Globus pallidus (tissue), 1 donor: ENCODE data around the gene CADPS2.

ENCODE experiments used
- DNase-seq: peaks from one replicate; pipeline ENCODE4 v3.0.0-alpha.2; 2015; ENCODE audit warnings: low spot score

The CADPS2 gene

DNA sequence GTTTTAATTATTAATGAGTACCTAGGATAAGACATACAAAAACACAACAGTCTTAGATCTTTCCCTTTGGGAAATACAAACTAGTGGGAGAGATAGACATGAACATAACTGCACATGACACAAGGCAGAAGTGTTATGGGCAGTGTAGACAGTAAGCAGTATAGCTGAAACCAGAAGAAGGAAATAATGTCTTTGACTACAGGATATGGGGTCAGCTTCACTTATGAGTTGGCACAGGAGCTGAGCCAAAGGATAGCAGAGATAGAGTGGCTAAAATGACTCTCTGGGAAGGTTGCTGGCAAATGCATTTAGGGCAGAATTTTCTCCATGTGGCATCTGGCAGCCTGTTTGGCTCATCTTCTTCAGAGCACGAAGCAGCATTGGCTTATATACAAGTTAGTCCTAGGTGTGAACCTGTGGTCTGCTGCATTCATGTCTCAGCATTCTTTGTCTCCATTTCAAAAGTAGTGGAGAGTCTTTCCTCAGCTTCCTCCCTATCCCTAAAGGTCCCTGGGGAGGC is 521.4 kb downstream of the CADPS2 start:
- no peak for DNase-seq

DNA sequence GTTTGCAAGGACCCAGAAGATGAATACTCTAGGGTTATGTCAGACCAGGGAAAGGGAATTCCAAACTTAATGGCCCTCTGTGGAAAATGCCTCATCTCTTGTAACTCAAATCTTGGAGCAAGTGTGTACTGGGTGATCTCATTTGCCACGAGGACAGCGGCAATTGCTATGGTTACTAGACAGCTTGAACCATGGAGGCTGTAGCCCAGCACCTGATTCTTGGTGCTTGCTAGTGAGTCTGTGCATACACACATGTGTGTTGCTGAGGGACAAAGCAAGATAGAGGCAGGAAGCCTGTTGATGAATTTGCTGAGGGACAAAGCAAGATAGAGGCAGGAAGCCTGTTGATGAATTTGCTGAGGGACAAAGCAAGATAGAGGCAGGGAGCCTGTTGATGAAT is 523.1 kb downstream of the CADPS2 start:
- no peak for DNase-seq

DNA sequence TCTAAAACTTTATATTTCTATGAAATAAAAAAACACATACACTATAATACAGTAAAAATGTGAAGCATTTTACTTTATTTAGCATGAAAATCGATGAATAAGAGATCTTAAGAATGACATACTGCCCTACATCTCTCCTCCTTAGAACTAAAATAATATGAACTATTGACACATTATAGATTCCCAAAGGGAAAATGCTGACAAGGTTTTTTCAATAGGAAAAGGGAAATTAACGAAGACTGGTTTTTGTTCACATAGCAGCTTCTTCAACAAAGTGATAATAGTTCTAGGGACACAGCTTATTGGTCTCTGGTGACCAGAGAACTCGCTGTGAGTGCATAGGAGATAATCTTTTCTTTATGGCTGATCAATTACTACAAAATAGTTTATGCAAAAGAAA is 523.8 kb downstream of the CADPS2 start:
- DNase-seq = no peak

DNA sequence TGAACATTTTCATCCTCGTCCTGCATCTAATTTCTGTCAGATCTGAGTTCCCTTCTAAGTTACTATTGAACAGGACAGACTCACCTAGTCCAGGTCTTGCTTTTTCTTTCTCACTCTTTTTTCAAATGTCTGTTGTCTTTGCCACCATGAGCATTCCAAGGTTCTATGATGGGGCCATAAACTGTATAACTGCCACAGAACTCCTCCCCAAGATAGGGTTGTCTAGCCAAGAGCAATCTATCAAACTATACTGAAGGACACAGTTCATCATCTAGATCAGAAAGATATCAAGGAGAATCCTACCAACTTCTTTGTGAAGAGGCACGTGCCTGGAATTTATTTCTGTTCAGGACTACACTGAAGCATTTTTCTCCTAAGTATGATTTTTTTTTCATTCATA is 531.6 kb downstream of the CADPS2 start:
- no peak for DNase-seq

DNA sequence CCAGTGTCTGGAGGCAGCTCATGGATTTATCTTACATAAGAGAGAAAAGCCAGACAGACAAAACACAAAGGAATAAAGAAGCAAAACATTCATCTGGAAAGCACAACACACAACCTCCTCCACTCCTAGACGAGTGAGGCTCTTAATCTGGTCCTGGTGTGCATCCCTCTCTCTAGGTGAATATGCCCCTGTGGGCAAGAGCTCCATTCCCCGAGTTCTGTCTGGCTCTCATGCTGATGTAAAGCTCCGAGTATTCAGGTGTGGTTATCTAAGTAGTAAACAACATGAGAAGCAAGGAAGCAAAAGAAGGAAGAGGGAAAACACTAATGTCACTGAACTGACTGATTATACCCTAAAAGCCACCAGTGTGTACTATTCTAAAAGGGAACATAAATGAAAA is 533.8 kb downstream of the CADPS2 start:
- no peak for DNase-seq

DNA sequence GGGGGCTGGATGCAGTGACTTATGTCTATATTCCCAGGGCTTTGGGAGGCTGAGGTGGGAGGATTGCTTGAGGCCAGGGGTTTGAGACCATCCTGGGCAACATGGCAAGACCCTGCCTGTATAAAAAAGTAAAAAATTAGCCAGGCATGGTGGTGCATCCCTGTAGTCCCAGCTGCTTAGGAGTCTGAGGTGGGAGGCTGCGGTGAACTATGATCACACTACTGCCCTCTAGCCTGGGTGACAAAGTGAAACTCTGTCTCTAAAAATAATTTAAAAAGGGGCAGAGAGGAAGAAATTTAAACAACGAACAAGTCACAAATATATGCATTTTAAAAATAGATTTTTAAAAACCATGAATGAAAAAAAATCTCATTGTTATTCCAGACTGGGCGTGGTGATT is 535.6 kb downstream of the CADPS2 start:
- no peak for DNase-seq

DNA sequence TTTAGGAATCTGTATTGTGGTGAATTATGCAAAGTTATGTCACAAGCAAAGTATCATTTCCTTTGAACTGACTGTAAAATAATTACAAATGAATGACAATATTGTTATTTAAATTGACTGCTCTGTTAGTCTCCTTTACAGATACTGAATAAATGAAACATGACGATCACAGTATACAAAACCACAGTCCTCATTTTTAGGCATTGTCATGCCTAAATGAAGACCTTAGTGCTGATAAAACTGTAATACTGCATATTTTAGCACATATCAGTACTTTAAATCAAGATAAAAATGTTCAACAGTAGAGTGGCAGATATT is 542.0 kb downstream of the CADPS2 start:
- no peak for DNase-seq

DNA sequence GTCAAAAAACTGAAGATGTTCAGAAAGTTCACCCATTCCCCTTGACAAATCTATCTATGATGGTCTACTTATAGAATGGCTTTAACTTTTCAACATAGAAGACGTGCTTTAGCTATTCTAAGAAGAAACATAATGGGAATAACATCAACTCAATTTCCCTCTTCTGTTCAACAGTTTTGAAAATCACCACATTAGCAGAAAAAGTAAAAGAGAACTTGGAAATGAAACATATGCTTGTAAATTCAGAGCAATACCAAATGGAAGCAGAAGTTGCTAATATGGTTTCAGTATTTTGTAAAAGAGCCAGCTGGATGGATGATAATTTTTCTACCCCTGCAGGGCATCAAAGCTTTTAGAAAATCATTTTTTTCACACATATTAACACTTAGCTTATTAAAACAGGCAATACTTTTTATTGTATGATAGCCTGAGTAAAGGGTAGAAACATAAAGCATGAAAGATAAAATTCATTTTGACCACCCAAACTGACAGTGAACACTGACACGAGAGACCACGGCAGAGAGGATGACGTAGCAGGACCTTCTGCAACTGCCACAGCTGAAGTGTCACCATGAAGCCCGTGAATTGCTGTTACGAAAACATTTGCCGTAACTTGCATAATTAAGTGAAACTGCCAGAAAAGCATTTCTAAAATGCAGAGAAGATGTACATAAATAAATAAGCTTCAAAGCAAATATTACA is 542.5 kb downstream of the CADPS2 start:
- DNase-seq = no peak

DNA sequence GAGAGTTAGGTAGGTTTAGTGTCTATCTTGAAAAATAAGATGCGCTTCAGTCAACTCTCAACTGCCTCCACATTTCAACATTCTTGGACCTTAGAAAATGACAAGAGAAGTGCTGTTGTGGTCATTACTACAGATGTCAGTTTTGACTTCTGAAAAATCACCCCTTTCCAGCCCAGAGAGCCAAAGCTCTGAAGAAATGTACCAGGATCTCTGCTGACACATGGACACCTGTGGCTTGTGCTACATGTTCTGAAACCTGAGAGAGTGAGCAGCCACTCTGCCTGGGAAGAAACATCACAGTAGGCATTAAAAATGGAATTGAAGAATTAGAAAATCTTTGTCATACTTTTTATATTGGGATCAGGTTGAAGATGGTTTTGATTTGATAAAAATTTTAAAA is 545.8 kb downstream of the CADPS2 start:
- no peak for DNase-seq

DNA sequence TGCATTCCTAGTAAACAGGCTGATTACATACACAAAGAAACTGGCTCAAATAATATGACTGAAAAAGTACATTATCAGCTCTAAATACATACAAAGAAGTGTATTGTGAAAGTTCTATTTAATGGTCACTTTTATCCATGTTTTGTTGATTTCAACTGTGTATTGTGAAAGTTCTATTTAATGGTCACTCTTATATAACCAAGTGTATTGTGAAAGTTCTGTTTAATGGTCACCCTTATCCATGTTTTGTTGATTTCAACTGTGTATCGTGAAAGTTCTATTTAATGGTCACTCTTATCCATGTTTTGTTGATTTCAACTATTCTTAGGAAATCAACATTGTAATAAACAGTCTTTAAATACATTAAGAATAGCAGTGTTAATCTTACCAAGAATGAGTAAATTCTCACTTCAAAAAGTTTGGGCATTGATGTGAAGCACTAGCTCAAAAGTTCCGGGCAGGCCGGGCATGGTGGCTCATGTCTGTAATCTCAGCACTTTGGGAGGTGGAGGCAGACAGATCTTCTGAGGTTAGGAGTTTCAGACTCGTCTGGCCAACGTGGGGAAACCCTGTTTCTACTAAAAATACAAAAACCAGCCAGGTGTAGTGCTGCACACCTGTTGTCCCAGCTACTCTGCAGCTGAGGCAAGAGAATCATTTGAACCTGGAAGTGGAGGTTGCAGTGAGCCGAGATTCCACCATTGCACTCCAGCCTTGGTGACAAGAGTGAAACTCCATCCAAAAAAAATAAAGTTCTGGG is 546.9 kb downstream of the CADPS2 start:
- DNase-seq = no peak

DNA sequence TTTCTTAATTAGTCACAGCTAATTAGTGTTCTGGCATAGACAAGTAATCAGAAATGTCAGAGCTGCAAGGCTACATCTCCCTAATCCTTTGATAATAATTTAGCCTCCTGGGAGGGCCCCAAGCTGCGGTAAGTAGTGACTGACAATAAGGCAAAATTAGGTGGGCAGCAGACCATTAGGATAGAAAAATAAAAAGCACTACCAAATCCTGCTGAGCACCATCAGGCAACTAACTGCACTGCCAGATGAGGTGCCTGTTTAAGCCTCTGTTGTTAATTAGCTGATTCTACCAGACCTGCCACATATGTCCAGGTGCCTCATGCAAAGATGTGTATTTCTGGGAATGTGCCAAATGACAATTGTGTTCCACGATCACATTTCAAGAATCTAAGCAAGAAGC is 549.2 kb downstream of the CADPS2 start:
- DNase-seq = no peak

DNA sequence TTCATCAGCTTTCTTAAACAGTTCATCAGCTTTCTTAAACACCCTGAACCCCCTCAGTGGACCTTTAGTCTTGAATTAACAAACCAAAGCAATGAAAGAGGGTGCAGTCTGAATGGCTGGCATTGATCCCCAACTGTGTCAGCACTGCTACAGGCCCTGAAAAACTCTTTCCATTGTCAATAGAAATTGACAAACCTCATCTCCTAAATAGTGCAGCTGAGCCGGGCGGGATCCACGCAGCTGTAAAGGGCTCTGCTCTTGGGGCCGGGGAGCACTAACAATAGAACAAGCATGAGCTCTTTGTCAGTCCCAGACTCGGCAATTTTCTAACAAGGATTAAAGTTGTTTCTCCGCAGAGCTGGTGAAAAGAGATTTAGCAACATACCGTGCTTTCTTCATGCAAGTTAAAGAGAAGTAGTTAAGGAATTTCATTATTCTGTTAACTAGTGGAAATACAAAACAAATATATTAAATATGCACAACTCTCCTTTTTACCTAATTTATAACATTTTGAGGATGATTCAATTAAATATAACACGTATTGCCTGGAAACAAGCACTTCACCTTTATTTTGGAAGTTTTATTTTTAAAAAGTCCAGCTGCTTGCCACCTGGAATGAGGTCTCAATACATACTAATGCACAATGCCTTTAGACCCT is 557.0 kb downstream of the CADPS2 start:
- DNase-seq = no peak

DNA sequence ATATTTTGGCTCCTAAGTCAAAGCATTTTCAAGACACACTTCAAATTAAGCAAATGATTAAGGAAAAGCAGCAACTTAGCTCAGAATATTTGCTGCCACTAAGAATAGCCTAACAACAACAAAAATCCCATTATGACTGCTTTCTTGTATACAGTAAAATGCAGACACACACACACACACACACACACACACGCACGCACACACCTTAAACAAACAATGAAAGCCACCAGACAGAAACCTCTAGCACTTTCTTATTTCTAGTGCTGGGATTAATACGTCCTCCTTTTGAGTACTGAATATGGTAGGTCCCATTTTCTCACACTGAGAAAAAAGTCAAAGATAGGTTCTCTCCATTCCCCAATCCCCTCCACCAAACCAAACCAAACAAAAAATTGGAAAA is 558.3 kb downstream of the CADPS2 start:
- no peak for DNase-seq

DNA sequence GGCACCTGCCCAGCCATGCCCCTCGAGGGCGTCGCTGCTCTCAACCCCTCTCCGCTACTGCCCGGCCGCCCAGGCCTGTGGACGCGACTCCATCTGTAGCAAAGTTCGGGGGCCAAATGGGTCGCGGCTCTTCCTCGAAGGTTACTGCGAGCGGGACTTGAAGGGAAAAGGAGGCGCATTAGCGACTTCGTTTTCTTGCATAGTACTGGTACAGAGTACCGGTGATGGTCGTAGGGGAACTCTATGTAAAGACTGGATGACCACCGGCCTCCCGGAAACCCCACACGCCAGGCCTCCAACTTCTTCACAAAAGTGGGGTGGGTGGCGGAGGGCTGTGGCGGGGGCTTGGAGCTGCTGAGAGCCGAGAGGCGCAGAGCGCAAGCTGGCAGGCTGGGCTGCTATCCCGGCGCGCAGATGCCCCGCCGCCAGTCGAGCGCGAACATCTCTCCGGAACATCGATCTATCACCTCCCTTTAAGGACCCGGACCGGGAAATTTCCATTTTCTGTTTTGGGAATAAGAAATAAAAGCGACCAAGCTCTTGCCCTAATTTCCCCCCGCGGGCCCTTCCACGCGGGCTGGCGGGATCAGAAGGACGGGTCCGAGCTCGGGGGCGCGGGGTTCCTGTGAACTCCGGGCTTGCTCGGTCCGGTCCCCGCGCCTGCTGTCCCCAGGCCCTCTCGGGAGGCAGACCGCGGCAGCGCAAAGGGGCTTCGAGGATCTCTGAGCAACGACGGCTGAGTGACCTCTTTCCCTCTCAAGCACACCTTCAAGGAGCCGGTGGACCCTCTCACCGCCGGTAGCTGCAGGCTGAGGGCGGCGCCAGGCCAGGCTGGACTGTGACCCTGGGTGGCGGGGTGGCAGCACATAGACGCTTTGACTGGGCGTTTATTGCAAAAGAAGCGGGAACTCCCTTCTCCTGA is 569.5 kb downstream of the CADPS2 start:
- DNase-seq = no peak

DNA sequence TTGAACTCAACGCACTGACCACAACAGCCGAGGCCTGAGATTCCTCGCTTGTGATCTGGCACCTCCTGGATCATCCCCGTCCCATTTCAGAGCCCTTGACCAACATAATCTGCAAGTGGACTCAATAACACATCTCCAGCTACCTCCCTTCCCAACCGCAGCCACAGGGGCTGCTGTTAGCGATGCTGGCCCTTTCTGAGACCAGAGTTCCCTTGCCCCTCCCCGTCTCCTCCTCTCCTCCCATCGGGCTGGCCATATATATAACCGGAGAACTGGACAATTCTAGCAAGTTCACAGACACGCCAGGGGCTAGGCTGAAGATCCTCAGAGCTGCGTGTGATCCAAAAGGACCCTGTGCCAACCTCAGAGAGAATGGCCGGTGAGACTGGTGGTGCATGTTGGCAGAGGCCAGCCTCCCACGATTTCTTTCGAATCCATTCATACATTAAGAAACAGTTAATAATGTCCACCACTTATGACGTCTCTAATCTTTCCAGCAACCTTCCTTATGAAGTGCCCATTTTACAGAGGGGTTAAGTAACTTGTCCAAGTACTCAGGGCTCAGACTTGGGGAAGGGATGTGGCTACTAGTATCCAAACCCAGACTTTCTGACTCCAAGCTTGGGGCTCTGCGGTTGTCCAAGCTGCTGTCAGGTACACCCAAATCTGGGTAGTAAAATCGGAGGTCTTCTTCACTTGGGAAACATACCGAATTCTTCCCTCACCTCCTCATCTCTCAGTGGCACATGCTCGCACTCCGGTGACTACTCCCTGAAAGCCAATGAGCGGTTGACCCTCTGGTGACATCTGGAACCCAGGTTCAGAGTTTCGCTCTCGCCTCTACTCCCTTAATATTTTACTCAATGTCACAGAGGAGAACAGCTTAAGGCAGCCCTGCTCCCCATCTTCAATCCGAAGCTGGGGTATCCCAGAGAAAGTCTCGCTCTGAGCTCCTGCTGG is 570.5 kb downstream of the CADPS2 start:
- no peak for DNase-seq

DNA sequence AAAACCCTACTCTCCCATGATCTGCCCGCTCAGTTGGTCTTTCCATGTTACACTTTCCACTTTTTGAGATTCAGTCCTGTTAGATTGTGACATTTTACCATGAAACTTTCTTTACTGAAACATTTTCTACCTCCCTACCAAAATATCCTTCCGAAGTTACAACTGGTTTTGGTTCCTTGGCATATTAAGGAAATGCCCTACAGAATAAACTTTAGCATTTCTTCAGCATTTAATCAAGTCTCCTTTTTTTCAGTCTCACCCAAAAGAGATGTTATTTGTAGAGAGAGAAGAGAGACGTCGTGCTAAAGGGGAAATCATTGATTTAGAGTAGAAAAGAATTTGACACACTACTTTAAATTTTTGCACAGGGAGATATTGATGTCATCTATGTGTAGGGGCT is 572.0 kb downstream of the CADPS2 start:
- no peak for DNase-seq

DNA sequence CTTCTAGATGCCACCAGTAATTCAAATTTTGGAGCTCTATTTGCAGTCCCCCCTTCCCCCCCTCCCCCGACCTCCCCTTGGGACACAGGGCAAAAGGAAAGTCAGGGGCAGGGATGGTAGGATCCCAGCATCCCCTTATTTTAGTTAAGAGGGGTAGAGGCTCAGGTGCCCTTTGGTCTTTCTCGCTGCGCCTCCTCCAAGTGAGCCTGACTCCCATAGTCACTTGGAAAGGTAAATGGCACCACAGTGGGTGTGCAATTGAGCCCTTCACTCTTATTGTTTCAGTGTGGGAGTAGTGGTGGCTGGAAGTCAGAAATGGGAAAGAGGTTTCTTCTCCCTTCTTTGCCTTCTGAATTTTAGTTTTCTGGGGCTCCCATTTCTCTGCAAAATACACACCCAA is 573.5 kb downstream of the CADPS2 start:
- DNase-seq = no peak

DNA sequence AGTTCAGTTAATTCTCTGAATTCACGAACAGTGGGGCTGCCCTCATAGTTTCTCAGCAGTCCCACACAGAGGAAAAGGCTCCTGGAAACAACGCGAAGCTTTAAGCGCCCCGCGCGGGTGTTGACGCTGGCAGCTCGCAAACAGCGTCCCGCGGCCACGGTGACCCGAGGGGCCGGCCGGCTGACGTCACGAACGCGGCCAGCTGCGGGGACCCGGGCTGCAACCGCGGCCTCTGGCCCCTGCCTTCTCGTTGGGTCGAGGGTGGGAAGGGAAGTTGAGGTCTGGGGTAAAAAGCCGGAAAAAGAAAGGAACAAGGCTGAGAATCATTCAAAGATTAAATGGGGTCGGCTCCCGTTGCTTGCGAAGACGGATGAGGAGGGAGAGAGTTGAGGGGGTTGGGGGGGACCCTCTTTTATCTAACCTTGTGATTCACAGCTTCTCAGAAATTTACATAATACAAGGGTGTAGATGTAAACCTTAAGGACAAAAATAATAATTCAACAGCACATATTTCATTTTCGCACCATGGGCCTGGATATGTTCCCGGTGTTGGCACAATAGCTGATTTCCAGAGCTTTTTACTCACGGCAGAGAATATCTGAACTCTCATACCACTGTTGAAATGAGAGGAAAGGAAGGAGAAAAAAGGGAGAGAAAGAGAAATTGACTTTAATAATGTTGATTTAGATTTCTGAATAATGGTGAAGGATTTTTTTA is 574.4 kb downstream of the CADPS2 start:
- DNase-seq = no peak

DNA sequence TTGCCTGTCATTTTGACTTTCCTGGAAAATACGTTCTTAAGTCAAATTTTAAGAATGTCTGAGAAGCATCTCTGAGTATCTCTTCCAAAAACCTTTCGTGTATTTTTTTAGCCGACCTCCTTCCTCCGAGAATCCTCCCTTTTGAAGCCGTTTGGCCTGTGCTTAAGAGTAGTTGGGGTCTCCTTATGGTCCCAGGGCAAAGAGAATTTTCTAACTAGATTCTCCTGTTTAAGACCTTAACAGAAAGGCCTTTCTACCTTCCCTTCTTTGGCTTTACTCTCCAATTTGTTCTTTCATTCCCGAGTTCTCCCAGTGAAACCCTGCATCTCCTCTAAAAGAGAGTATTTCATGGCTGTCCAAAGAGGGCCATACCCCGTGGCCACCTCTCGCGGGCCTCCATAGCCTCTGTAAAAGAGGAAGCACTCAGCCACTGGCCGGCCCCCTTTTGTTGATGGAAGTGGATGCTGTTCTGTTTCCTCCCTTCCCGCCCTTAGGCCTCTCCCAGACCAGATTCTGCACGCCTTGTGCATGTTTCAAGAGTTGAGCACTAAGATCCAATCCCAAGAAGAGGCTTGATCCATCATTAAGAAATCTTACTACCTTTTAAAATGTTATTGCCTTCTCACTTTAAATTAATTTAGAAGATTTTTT is 575.1 kb downstream of the CADPS2 start:
- DNase-seq = no peak
